Peyer's patch (tissue), 4 donors: Measurements from ENCODE around the gene FAM50A. TPM values are rescaled to one million over a fixed set of nuclear protein-coding genes. Genes with fewer than 3 reads are reported as not detected.
A peak's percentile ranks its signal among the peaks of the same experiment; 100 is the strongest.
"Not testable (repeated sequence)": the region's sequence is repeated elsewhere in the genome, so short reads cannot be mapped to it uniquely, and the experiment has no call there.

Experiments used
- DNase-seq, 3 donors: peaks; one replicate each; pipeline ENCODE4 v3.0.0-alpha.2; 2017 to 2019
- H3K27ac ChIP-seq, 4 donors: fragments of 200-600 bp; sonication (generic); one replicate each; pipeline ENCODE4 v1.5.1; 2016 to 2019
- H3K27me3 ChIP-seq, 2 donors: fragments of 200-600 bp; sonication (generic); one replicate each; pipeline ENCODE4 v1.5.1; 2019
- H3K36me3 ChIP-seq, 3 donors: fragments of 200-600 bp; sonication (generic); one replicate each; pipeline ENCODE4 v1.5.1; 2016 to 2019
- H3K4me1 ChIP-seq, 4 donors: fragments of 200-600 bp; sonication (generic); one replicate each; pipeline ENCODE4 v1.5.1; 2016 to 2019
- H3K4me3 ChIP-seq, 4 donors: fragments of 200-600 bp; sonication (generic); 1 replicate in 3 of 4; 2 replicates in 1 of 4; pipeline ENCODE4 v1.5.1; 2016 to 2019; ENCODE audit warnings: mild to moderate bottlenecking in 1 of 4
- H3K9me3 ChIP-seq, 4 donors: fragments of 200-600 bp; sonication (generic); one replicate each; pipeline ENCODE4 v1.5.1; 2016 to 2019; ENCODE audit warnings: mild to moderate bottlenecking in 1 of 4
- POLR2A ChIP-seq, 2 donors: fragments of 450-650 bp; IDR thresholded peaks; one replicate each; pipeline ENCODE4 v1.5.1; 2017; ENCODE audit warnings: antibody characterized with exemption in 2 of 2, mild to moderate bottlenecking in 2 of 2, moderate library complexity in 2 of 2
- small RNA-seq, 2 donors: library from RNA; depleted of rRNA; stranded (forward); fragments of <200 nt; gene quantifications; one replicate each; pipeline ENCODE3, GENCODE V24; 2016
- total RNA-seq, 4 donors: library from RNA; depleted of rRNA; stranded (reverse); fragments of >200 nt; gene quantifications; one replicate each; pipeline ENCODE4 v1.1.0, GENCODE V29; 2016
- TF ChIP-seq, protein P1 (sequence below), 6 experiments: fragments of 450-650 bp in 4 of 6; fragments of 200-600 bp in 2 of 6; sonication (generic) in 1 of 6; IDR thresholded peaks; one replicate each; pipeline ENCODE4 v1.5.1; 2017 to 2019; ENCODE audit warnings: antibody characterized with exemption in 6 of 6, mild to moderate bottlenecking in 3 of 6, moderate library complexity in 1 of 6

Gene FAM50A
- total RNA-seq, 4 donors from 2014 or later = 35.6 to 212 (median 54.6) TPM

DNA sequence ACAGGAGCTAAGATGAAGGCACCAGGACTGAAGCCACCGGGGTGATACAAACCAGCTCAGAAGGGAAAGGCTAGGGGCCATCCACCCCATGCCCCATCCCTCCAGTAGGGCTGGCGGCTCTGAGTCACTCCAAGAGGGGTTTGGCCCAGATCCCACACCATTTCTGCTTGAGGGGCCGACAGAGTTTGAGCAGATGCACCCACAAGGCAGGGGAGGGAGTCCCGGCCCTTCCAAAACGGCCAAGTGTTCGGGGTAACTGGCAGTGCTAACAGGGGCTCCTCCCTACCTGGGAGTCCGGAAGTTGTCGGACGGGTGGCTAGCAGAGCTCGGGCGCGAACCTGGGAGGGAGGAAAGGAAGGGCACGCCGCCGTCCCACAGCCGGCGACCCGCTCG lies 46.1 kb downstream of the FAM50A start:
- H3K9me3 ChIP-seq = no peaks in the 10 kb centered on the region
- no peaks in the 10 kb centered on the region for H3K27me3 ChIP-seq
- TF ChIP-seq, protein P1, sequence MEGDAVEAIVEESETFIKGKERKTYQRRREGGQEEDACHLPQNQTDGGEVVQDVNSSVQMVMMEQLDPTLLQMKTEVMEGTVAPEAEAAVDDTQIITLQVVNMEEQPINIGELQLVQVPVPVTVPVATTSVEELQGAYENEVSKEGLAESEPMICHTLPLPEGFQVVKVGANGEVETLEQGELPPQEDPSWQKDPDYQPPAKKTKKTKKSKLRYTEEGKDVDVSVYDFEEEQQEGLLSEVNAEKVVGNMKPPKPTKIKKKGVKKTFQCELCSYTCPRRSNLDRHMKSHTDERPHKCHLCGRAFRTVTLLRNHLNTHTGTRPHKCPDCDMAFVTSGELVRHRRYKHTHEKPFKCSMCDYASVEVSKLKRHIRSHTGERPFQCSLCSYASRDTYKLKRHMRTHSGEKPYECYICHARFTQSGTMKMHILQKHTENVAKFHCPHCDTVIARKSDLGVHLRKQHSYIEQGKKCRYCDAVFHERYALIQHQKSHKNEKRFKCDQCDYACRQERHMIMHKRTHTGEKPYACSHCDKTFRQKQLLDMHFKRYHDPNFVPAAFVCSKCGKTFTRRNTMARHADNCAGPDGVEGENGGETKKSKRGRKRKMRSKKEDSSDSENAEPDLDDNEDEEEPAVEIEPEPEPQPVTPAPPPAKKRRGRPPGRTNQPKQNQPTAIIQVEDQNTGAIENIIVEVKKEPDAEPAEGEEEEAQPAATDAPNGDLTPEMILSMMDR (IDR thresholded peaks at IDR 0.05) = no peak
- TF ChIP-seq POLR2A (IDR thresholded peaks at IDR 0.05) = no peak
- H3K4me1 ChIP-seq = peaks cover 0 to 13% (median 4%) of the 10 kb centered on the region in 4 donors
- peaks cover 0 to 4% (median 0%) of the 10 kb centered on the region in 3 donors for H3K36me3 ChIP-seq
- peak overlapping the region; percentile 61 to 83 (median 66) for H3K4me3 ChIP-seq
- peak overlapping the region; percentile 93 to 97 (median 96) for H3K27ac ChIP-seq
- DNase-seq = peak in 2 of 3 donors; percentile 32 to 64

DNA sequence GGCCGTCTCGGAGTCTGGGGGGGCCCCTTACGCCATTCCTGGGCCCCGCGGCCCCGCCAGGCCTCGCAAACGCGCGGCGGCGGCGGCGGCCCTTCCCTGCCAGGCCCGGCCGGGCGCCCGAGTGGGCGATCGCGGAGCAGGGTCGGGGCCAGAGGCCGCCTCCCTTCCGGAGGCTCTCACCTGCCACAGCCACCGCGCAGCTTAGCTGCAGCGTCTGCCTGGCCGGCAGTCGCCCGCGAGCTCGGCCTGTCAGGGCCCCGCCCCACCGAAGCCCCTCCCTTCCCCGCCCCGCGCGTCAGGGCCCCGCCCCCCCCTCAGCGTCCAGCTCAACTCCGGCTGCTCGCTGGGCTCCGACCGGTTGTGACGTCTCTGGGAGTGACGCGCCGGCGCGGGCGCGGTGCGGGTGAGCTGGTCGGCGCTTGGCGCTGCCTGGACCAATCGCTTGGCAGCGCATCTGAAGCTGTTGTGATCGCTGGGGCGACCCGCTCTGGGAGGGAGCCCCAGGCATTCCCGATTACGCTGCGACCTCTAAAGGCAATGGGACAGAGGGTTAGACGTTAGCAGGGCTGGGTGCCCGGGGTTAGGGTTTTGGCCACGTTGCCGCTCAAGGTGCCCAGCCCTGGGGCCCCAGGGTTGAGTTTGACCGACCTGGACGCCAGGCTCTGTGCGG lies 46.6 kb downstream of the FAM50A start, which contains the start of gene SLC10A3:
Gene SLC10A3 (minus strand): TSS at position 216 of the 670 bp plus-strand sequence. CDS start 1,689 bp downstream, outside the sequence.
- H3K4me1 ChIP-seq = peaks cover 0 to 8% (median 4%) of the 10 kb centered on the region in 4 donors
- peak within 1 kb of the TSS; percentile 61 to 83 (median 66) for H3K4me3 ChIP-seq
- DNase-seq = peak; percentile 87 to 96 (median 93)
- peak within 1 kb of the TSS; percentile 93 to 97 (median 96) for H3K27ac ChIP-seq
- TF ChIP-seq, protein P1 (IDR thresholded peaks at IDR 0.05) = peak in 1 of 6 experiments; percentile 8
- TF ChIP-seq POLR2A (IDR thresholded peaks at IDR 0.05) = peak; percentile 79 to 83
- no peaks in the 10 kb centered on the region for H3K9me3 ChIP-seq
- H3K36me3 ChIP-seq = no peaks in the 10 kb centered on the region
- H3K27me3 ChIP-seq = no peaks in the 10 kb centered on the region

DNA sequence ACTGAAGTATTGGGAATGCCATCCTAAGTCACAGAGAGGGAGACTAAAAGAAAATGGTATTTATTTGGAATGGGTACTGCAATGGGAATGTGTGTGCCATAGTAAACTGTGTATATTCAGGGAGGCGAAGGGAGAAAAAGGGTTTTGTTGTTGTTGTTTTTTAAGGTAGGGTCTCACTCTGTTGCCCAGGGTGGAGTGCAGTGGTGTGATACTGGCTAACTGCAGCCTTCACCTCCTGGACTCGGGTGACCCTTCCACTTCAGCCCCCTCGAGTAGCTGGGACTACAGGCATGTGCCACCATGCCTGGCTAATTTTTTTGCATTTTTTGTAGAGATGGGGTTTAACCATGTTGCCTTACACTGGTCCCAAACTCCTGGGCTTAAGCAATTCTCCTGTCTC lies 50.8 kb downstream of the FAM50A start:
- Histone ChIP-seq H3K4me1 (peaks cover 0 to under 1% (median 0%) of the 10 kb centered on the region in 4 donors), H3K4me3 (no peak overlapping the region), H3K9me3 (no peaks in the 10 kb centered on the region), H3K36me3 (no peaks in the 10 kb centered on the region), H3K27ac (no peak overlapping the region), H3K27me3 (no peaks in the 10 kb centered on the region)
- DNase-seq = no peak
- no peak for TF ChIP-seq POLR2A (IDR thresholded peaks at IDR 0.05)
- TF ChIP-seq, protein P1 (IDR thresholded peaks at IDR 0.05) = no peak

DNA sequence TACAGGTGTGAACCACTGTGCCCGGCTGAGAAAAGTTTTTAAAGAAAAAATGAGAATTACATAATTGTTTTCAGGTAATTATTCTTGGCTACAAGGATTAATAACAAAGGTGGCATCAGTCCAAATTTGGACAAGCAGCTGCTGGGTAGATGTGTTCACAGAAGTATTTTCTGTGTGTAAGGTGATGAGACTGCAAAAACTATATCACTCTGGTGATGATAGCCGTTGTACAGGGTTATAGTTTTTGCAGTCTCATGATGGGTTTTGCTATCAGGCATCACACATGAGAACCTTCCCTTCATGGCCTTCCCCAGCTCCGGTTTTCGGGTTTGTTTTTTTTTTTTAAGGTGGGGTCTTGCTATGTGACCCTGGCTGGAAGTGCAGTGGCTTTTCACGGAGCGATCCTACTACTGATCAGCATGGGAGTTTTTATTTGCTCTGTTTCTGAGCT lies 51.6 kb downstream of the FAM50A start:
- DNase-seq = no peak
- Histone ChIP-seq H3K4me1 (no peaks in the 10 kb centered on the region), H3K36me3 (no peaks in the 10 kb centered on the region), H3K27me3 (no peaks in the 10 kb centered on the region), H3K4me3 (no peak overlapping the region), H3K9me3 (no peaks in the 10 kb centered on the region), H3K27ac (no peak overlapping the region)
- TF ChIP-seq, protein P1 (IDR thresholded peaks at IDR 0.05) = no peak
- TF ChIP-seq POLR2A (IDR thresholded peaks at IDR 0.05) = no peak

DNA sequence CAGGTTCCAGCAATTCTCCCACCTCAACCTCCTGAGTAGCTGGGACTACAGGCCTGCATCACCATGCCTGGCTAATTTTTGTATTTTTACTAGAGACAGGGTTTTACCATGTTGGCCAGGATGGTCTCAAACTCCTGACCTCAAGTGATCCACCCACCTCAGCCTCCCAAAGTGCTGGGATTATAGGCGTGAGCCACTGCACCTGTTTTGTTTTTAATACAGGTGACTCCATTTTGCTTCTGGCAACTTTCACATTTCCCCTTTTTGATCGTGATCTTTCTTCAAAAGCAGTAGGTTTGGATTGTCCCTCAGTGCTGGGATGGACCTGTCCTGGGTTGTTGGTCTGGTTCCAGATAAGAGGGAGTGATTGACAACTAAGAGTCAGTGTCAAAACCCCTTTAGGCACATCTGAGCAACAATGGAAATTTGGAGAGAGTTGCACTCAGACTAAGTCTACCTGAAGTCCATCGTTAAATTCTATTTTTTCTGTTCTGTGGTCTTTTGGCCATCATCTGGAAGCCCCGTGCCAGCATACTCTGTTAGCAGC lies 52.7 kb downstream of the FAM50A start:
- H3K9me3 ChIP-seq, H3K4me1 ChIP-seq, DNase-seq, H3K4me3 ChIP-seq, H3K27ac ChIP-seq, H3K27me3 ChIP-seq, H3K36me3 ChIP-seq: not testable (repeated sequence)

Small RNAs within 50 kb of the gene (small RNA-seq; reads per million reads assigned to genes)
- gene MIR6858 (0 reads per million in 2 donors), gene RN7SL697P (0 reads per million in 2 donors), gene SNORA70 (0 reads per million in 2 donors)

Other genes starting within 250 kb of the FAM50A start
- not detected for gene OPN1MW2, start 224.4 kb upstream of the FAM50A start, total RNA-seq
- gene OPN1MW3, start 186.6 kb upstream of the FAM50A start, total RNA-seq = not detected
- not detected for gene TEX28, start 149.0 kb upstream of the FAM50A start, total RNA-seq
- gene TKTL1, start 148.3 kb upstream of the FAM50A start, total RNA-seq = not detected
- 100 to 1,000 TPM; 143 to 663 (median 328) TPM for gene FLNA, start 69.5 kb upstream of the FAM50A start, total RNA-seq
- 10 to 100 TPM; 21.7 to 31.4 (median 26.6) TPM for gene EMD, start 64.8 kb upstream of the FAM50A start, total RNA-seq
- gene RPL10, start 45.8 kb upstream of the FAM50A start, total RNA-seq = 1,000 to 10,000 TPM; 1,992 to 4,644 (median 2,626) TPM
- 10 to 100 TPM; 23.9 to 41.2 (median 32.2) TPM for gene DNASE1L1, start 34.9 kb upstream of the FAM50A start, total RNA-seq
- gene TAFAZZIN, start 32.6 kb upstream of the FAM50A start, total RNA-seq = 100 to 1,000 TPM; 105 to 147 (median 112) TPM
- 10 to 100 TPM; 11.6 to 80.0 (median 54.9) TPM for gene ATP6AP1, start 15.5 kb upstream of the FAM50A start, total RNA-seq
- 100 to 1,000 TPM in 2 of 4 donors, 10 to 100 TPM in 2; 65.2 to 278 (median 117) TPM for gene GDI1, start 7.0 kb upstream of the FAM50A start, total RNA-seq
- gene PLXNA3, start 14.1 kb downstream of the FAM50A start, total RNA-seq = 10 to 100 TPM; 38.0 to 54.6 (median 48.4) TPM
- 10 to 100 TPM in 3 of 4 donors, 1 to 10 TPM in 1; 8.5 to 15.7 (median 10.8) TPM for gene LAGE3, start 35.1 kb downstream of the FAM50A start, total RNA-seq
- gene UBL4A, start 42.5 kb downstream of the FAM50A start, total RNA-seq = 10 to 100 TPM; 20.6 to 45.9 (median 34.6) TPM
- 10 to 100 TPM; 11.6 to 19.8 (median 16.5) TPM for gene SLC10A3, start 46.5 kb downstream of the FAM50A start, total RNA-seq
- gene FAM3A, start 72.1 kb downstream of the FAM50A start, total RNA-seq = 100 to 1,000 TPM in 2 of 4 donors, 10 to 100 TPM in 2; 18.2 to 117 (median 101) TPM
- 10 to 100 TPM; 14.0 to 65.2 (median 43.1) TPM for gene G6PD, start 102.7 kb downstream of the FAM50A start, total RNA-seq
- gene IKBKG, start 103.5 kb downstream of the FAM50A start, total RNA-seq = 10 to 100 TPM; 11.9 to 74.3 (median 23.3) TPM
- gene CTAG1A, start 141.0 kb downstream of the FAM50A start, total RNA-seq = not detected
- gene CTAG1B, start 175.1 kb downstream of the FAM50A start, total RNA-seq = not detected
- gene CTAG2, start 209.4 kb downstream of the FAM50A start, total RNA-seq = not detected